GM18867 (cell line): Measurements from ENCODE around the gene TVP23C.

Experiments
- ATAC-seq: cut with Tn5 transposase; IDR thresholded peaks from one replicate; pipeline ENCODE4 v1.9.1; 2021; ENCODE audit warnings: mild to moderate bottlenecking, moderate library complexity; ENCODE audit not compliant: unreplicated experiment

The TVP23C gene

GRCh38 chr17:15498107-15498506 is 65.2 kb downstream of the TVP23C start:
- no peak for ATAC-seq

- ATAC-seq: no peak
Measured at GRCh38 chr17:15496735-15497670, 66.3 kb downstream of the TVP23C start.

- ATAC-seq: no peak
Measured at GRCh38 chr17:15494821-15495220, 68.5 kb downstream of the TVP23C start.

GRCh38 chr17:15493693-15494035 is 69.6 kb downstream of the TVP23C start:
- no peak for ATAC-seq

- no peak for ATAC-seq
Measured at GRCh38 chr17:15492791-15493692, 70.2 kb downstream of the TVP23C start.

- no peak for ATAC-seq
Measured at GRCh38 chr17:15492186-15492585, 71.1 kb downstream of the TVP23C start.

- no peak for ATAC-seq
Measured at GRCh38 chr17:15490634-15491261, 72.5 kb downstream of the TVP23C start.

- ATAC-seq: no peak
Measured at GRCh38 chr17:15488557-15488956, 74.7 kb downstream of the TVP23C start.

- no peak for ATAC-seq
Measured at GRCh38 chr17:15485045-15485444, 78.2 kb downstream of the TVP23C start.

GRCh38 chr17:15483431-15483830 is 79.9 kb downstream of the TVP23C start:
- no peak for ATAC-seq

- no peak for ATAC-seq
Measured at GRCh38 chr17:15482476-15482875, 80.8 kb downstream of the TVP23C start.

- ATAC-seq: no peak
Measured at GRCh38 chr17:15481481-15481880, 81.8 kb downstream of the TVP23C start.

GRCh38 chr17:15480204-15480603 is 83.1 kb downstream of the TVP23C start:
- ATAC-seq: no peak

- ATAC-seq: no peak
Measured at GRCh38 chr17:15479703-15480102, 83.6 kb downstream of the TVP23C start.

- ATAC-seq: no peak
Measured at GRCh38 chr17:15478845-15479244, 84.4 kb downstream of the TVP23C start.

GRCh38 chr17:15475631-15476354 is 87.5 kb downstream of the TVP23C start:
- no peak for ATAC-seq

GRCh38 chr17:15472891-15473290 is 90.4 kb downstream of the TVP23C start:
- ATAC-seq: no peak

GRCh38 chr17:15470536-15470935 is 92.7 kb downstream of the TVP23C start:
- no peak for ATAC-seq

GRCh38 chr17:15469260-15469659 is 94.0 kb downstream of the TVP23C start:
- ATAC-seq: no peak

- no peak for ATAC-seq
Measured at GRCh38 chr17:15468126-15468525, 95.2 kb downstream of the TVP23C start.

GRCh38 chr17:15467592-15467991 is 95.7 kb downstream of the TVP23C start, which contains the start of gene CDRT4:
CDRT4 (minus strand) TSS chr17:15467621; CDS start chr17:15440238, 27,383 bp downstream.
- no peak for ATAC-seq
